Stimulated activated memory B cell treated with anti-CD40 and anti-IgM and Interleukin-4, amounts not matched to agents 10 μg/mL and 1 μg/mL and 100 μg/mL, for 72 hours (primary cell): ENCODE results near the gene TNIP1.

ENCODE experiments used
- ATAC-seq: fragments of 150-1000 bp; cut with Tn5 transposase; 2 replicates; pipeline ENCODE4 v1.10.0; 2021
- H3K27ac Mint-ChIP-seq: one replicate; pipeline ENCODE4 v1.8.0; 2022; ENCODE audit warnings: mild to moderate bottlenecking, mixed read lengths
- H3K27me3 Mint-ChIP-seq: one replicate; pipeline ENCODE4 v1.8.0; 2022; ENCODE audit warnings: mixed read lengths
- H3K36me3 Mint-ChIP-seq: one replicate; pipeline ENCODE4 v1.8.0; 2022; ENCODE audit warnings: mixed read lengths
- H3K4me1 Mint-ChIP-seq: one replicate; pipeline ENCODE4 v1.8.0; 2022; ENCODE audit warnings: mixed read lengths
- H3K4me3 Mint-ChIP-seq: one replicate; pipeline ENCODE4 v1.8.0; 2022; ENCODE audit warnings: mild to moderate bottlenecking, moderate library complexity, mixed read lengths
- H3K9me3 Mint-ChIP-seq: one replicate; pipeline ENCODE4 v1.8.0; 2022; ENCODE audit warnings: mixed read lengths

The TNIP1 gene, protein sequence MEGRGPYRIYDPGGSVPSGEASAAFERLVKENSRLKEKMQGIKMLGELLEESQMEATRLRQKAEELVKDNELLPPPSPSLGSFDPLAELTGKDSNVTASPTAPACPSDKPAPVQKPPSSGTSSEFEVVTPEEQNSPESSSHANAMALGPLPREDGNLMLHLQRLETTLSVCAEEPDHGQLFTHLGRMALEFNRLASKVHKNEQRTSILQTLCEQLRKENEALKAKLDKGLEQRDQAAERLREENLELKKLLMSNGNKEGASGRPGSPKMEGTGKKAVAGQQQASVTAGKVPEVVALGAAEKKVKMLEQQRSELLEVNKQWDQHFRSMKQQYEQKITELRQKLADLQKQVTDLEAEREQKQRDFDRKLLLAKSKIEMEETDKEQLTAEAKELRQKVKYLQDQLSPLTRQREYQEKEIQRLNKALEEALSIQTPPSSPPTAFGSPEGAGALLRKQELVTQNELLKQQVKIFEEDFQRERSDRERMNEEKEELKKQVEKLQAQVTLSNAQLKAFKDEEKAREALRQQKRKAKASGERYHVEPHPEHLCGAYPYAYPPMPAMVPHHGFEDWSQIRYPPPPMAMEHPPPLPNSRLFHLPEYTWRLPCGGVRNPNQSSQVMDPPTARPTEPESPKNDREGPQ

DNA sequence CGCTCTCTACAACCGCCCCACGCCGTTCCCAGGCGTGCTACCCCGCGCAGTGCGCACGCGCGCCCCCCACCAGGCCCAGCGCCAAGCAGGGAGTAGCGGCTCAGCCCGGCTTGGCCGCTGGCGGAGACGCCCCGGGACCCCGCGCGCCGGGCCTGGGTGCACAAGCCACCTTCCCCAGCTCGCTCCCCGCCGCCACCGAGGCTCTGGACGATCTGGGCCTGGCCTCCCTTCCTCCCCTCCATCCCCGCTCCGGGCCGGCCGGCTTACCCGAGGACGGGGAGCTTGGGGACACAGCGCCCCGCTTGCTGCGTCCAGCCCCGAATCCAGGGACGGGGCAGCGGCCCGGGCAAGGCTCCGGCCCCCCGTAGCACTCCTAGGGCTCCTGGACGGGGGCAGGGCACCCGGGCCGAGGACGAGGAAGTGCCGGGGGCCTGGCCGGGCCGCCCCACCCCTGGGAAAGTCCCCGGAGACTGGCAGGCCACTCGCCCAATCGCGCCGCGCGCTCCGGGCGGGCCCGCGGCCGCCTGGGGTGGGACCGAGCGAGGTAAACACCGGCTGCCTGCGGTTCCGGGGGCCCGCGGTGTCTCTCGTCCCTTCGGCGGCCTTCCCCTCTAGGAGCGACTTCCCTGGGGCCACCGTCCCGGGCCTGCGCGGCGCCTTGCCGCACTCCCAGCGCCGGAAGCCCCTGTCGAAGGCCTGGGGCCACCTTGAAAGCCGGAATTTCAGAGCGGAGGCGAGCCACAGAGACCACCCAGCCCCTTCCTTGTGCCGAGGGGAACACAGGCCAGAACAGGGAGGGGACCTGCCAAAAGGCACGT, at the start of gene TNIP1:
TSS of gene TNIP1 (minus strand) at position 422 of the 818 bp plus-strand sequence. CDS start 15,939 bp downstream, outside the sequence.
- ATAC-seq: peak; percentile 94
- Mint-ChIP-seq H3K9me3 (no peaks in the 10 kb centered on the region), H3K27me3 (no peaks in the 10 kb centered on the region), H3K36me3 (peaks cover 75% of the 10 kb centered on the region), H3K27ac (peak within 1 kb of the TSS; percentile 88), H3K4me3 (peak within 1 kb of the TSS; percentile 85), H3K4me1 (peaks cover 83% of the 10 kb centered on the region)

DNA sequence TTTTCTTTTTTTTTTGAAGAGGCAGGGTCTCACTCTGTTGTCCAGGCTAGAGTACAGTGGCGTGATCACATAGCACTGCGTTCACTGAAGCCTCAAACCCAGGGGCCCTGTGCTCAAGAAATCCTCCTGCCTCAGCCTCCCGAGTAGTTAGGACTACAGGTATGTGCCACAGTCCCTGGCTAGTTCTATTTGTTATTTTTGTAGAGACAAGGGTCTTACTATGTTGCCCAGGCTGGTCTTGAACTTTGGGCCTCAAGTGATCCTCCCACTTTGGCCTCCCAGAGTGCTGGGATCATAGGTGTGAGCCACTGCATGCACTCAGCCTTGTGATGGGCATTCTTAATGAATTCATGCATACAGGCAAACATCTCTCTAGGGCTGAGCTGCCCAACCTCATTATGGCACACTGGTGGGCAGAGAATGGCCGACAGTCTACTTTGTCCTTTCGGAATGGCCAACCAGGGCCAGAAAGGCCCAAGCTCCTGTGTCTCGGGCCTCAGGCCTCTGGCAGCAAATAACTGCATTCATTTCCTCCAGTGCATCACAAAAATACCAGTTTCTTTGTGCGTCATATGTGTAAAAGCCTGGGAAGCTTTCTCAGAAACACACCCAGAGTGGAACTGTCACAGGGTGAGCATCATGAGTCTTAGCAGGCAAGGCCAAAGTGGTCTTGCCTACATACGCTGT, 49.5 kb upstream of the TNIP1 start:
- H3K27ac Mint-ChIP-seq: peak overlapping the region; percentile 80

DNA sequence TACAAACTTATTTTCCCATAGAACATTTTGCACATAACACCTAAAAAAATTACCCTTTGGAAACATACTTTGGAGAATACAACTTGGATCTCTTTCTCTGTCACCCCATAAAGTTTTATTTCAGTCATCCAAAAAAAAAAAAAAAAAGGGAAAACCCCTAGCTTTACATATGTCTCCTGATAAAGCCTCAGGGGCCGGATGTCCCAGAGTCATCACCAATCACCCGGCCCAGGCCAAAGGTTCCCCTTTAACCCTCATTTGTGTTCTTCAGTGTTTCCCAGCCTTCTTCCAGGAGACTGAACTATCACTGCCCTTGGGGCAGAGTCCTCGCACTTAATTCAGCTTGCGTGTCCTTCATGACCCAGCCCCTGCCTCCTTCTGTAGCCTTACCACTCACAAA, 48.0 kb upstream of the TNIP1 start:
- H3K36me3 Mint-ChIP-seq: peaks cover 73% of the 10 kb centered on the region
- peaks cover 95% of the 10 kb centered on the region for H3K4me1 Mint-ChIP-seq
- peak overlapping the region; percentile 80 for H3K27ac Mint-ChIP-seq
- H3K4me3 Mint-ChIP-seq: no peak overlapping the region
- H3K9me3 Mint-ChIP-seq: no peaks in the 10 kb centered on the region
- no peaks in the 10 kb centered on the region for H3K27me3 Mint-ChIP-seq
- no peak for ATAC-seq

More for the DNA sequence above, 49.5 kb upstream of the TNIP1 start:
- ATAC-seq: no peak
- Mint-ChIP-seq H3K4me3 (no peak overlapping the region), H3K36me3 (peaks cover 84% of the 10 kb centered on the region), H3K27me3 (no peaks in the 10 kb centered on the region), H3K9me3 (no peaks in the 10 kb centered on the region), H3K4me1 (peaks cover 96% of the 10 kb centered on the region)

DNA sequence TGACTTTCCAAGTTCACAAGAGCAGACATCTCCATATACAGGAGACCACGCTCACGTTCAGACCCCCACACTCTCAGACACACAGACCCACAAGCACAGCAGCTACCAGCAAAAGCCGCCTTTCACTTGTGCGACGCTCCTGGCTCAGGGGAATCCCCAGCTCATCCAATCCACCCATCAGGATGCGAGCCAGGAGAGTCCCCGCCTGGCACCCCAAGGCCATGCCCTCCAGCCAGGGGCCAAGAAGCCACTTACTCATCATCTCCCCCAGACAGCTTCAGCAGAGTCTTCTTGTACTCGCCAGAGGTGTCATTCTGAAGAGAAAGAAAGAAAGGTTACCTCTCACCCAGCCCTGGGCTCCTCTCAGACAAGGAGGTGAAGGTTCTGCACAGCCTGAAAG, 47.1 kb upstream of the TNIP1 start:
- Mint-ChIP-seq H3K36me3 (peaks cover 74% of the 10 kb centered on the region), H3K27ac (peak overlapping the region; percentile 80), H3K4me1 (peaks cover 92% of the 10 kb centered on the region), H3K9me3 (no peaks in the 10 kb centered on the region), H3K4me3 (no peak overlapping the region), H3K27me3 (no peaks in the 10 kb centered on the region)
- no peak for ATAC-seq

DNA sequence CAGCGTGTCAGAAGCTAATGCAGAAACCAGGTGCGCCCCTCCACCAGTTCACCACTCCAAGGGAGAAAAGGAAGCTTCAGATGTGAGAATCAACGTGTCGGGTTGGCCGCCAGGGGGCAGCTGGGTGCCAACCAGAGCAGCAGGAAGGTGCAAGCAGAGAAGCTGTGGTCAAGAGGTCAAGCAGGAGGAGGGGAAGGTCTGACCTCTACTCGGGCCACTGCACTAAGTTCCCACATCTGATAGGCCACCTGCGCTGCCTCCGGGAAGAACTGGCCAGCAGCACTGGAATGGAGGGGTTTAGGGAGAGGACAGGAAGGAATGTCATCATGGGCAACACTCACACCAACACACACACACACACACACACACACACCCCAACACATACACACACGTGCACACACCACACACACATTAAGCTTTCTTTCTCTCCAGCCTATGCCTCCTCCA, 45.4 kb upstream of the TNIP1 start:
- Mint-ChIP-seq H3K9me3 (no peaks in the 10 kb centered on the region), H3K27ac (peak overlapping the region; percentile 80), H3K36me3 (peaks cover 72% of the 10 kb centered on the region), H3K4me1 (peaks cover 84% of the 10 kb centered on the region), H3K4me3 (peak overlapping the region; percentile 1), H3K27me3 (no peaks in the 10 kb centered on the region)
- ATAC-seq: no peak

DNA sequence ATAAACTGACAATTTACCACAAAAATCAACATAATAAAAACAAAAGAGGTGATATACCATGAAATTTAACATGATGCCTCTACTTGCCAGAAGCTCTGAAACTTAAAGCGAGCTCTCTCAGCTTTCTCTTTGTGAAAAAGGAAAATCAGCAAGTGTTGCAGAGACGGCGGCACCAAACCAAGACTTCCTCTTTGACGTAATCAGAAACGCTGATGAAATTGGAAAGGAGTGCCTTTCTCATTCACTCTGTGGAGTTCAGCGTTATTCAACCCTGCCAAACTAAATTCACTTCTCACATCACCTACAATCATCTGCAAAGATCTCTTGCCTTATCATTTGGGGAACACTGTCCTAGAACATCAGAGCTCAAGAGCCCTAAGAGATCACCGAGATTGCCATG, 44.6 kb upstream of the TNIP1 start:
- Mint-ChIP-seq H3K36me3 (peaks cover 71% of the 10 kb centered on the region), H3K4me1 (peaks cover 80% of the 10 kb centered on the region), H3K9me3 (no peaks in the 10 kb centered on the region), H3K27me3 (no peaks in the 10 kb centered on the region), H3K27ac (peak overlapping the region; percentile 80), H3K4me3 (peak overlapping the region; percentile 16)
- peak; percentile 5 for ATAC-seq

DNA sequence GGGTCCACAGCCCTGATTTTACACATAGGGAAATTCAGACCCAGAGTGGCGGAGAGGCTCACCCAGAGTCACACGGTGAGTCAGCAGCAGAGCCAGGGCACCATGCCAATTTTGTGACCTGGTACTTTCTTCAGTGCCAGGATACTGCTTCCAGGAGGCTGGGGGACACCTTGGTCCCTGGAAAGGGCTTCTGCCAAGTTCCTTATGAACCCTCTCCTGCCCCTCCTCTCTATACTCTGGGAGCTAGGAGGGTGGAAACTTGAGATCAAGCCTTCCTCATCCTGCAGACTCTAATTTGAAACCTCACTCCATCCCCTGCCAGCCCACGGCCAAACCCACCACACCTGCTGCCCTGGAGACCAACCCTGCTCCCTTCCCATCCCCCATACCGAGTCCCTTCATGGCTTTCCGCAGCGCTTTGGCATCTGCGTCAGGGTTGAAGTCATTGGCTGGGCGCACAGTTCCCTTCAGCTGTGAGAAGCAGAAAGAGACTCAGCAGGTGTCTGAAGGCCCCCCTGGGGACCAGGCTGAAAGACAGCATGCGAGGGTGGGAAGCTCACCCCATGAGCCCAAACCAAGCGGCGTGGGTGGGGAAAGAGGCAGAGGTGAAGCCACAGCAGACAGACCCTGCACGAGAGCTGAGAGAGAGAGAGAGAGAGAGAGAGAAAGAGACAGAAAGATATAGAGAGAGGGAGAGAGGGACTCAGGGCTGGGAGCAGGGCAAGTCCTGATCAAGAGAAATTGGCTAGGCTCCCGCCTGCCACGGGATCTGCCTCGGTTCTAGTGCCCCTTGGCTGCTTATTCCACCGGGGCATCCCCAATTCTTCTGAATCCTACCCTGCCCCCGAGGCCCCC, 43.3 kb upstream of the TNIP1 start:
- Mint-ChIP-seq H3K27ac (peak overlapping the region; percentile 80), H3K36me3 (peaks cover 71% of the 10 kb centered on the region), H3K9me3 (no peaks in the 10 kb centered on the region), H3K4me3 (peak overlapping the region; percentile 66), H3K27me3 (no peaks in the 10 kb centered on the region), H3K4me1 (peaks cover 72% of the 10 kb centered on the region)
- ATAC-seq: peak; percentile 96

DNA sequence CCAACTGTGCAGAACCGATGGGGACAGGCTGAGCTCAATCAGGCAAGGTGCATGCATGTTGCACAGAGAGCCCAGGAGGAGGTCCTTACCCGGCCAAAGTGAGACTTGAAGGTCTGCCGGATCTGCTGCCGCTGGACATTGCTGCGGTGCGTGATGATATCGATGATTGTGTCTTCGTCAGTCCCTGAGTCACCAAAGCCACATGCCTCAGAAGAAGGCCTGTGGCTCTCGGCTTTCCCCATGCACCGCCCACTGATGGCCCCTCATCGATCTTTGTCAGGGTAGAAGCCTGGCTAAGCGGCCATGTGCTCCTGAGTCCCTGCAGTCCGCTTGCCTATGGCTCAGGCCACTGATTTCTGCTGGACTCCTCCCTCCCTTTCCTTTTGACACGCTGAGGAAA, 42.0 kb upstream of the TNIP1 start:
- H3K27me3 Mint-ChIP-seq: no peaks in the 10 kb centered on the region
- H3K27ac Mint-ChIP-seq: peak overlapping the region; percentile 80
- ATAC-seq: no peak
- peaks cover 59% of the 10 kb centered on the region for H3K4me1 Mint-ChIP-seq
- no peaks in the 10 kb centered on the region for H3K9me3 Mint-ChIP-seq
- H3K4me3 Mint-ChIP-seq: no peak overlapping the region
- peaks cover 71% of the 10 kb centered on the region for H3K36me3 Mint-ChIP-seq

DNA sequence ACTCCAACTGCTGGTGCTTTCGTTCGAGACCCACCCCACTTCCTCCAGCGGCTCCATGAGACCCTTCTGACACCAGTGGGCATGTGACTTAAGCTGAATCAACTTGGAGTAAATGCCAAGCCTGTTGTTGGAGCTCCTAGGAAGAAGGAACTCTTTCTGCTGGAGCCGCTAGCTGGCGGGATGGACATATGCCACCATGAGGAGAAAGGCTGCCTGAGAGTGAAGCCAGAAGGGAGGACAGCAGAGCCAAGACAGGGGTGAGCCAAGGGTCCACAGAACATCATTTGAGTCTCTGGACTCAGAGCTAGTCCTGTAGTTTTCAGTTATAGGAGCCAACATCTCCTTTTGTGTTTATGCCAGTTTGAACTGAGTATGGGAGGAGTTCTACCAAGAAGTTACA, 40.8 kb upstream of the TNIP1 start:
- Mint-ChIP-seq H3K9me3 (no peaks in the 10 kb centered on the region), H3K36me3 (peaks cover 73% of the 10 kb centered on the region), H3K4me1 (peaks cover 48% of the 10 kb centered on the region), H3K4me3 (no peak overlapping the region), H3K27me3 (no peaks in the 10 kb centered on the region), H3K27ac (peak overlapping the region; percentile 80)
- ATAC-seq: no peak

DNA sequence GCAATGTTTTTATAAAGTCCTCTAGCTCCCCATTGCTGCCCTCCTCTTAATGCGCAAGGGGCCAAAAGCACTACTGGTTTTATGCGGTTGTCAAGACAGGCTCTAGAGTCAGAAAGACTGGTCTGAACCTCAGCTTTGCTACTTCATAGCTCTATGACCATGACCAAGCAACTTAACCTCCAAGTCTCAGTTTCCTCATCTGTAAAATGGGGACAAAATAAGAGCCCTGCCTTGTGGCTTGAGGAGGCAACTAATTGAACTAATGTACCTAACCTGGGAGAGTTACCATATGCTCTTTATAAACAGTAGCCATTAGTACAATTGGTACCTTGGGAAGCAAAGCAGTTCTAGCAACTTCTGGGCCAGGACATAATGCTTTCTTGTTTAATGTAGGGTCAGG, 40.3 kb upstream of the TNIP1 start:
- H3K27me3 Mint-ChIP-seq: no peaks in the 10 kb centered on the region
- H3K27ac Mint-ChIP-seq: peak overlapping the region; percentile 80
- H3K4me3 Mint-ChIP-seq: no peak overlapping the region
- peaks cover 42% of the 10 kb centered on the region for H3K4me1 Mint-ChIP-seq
- peaks cover 75% of the 10 kb centered on the region for H3K36me3 Mint-ChIP-seq
- no peaks in the 10 kb centered on the region for H3K9me3 Mint-ChIP-seq
- ATAC-seq: no peak

DNA sequence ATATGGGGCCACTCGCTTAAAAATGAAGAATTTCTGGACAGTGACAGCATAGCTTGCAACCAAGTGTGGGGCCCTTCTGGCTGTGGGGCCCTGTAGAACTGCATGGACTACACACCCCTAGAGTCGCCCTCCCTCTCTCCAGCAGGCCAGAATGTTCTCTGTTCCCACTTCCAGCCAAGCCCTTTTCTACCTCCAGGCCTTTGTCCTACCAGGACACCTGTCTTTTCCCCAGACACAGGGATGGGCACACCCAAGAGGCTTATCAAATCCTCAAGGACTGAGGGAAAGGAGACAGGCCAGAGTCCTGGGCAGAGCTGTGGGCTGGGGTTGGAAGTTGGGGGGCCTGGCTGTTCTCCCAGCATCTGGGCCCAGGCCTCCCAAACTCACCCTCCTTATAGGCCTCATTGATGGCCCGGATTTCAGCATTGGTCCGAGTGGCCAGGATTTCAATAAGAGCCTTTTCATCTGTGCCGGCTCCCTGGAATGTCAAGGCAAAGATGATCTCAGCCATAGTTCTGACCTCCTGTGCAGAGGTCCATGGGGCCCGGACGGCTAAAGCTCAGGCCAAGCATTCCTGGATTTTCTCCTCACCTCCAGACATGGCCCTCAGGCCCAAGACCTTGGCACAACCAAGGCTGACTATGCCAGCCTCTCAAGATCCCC, 38.2 kb upstream of the TNIP1 start:
- peaks cover 74% of the 10 kb centered on the region for H3K36me3 Mint-ChIP-seq
- no peak overlapping the region for H3K4me3 Mint-ChIP-seq
- peaks cover 29% of the 10 kb centered on the region for H3K4me1 Mint-ChIP-seq
- H3K27me3 Mint-ChIP-seq: no peaks in the 10 kb centered on the region
- ATAC-seq: no peak
- H3K9me3 Mint-ChIP-seq: no peaks in the 10 kb centered on the region
- H3K27ac Mint-ChIP-seq: peak overlapping the region; percentile 80

DNA sequence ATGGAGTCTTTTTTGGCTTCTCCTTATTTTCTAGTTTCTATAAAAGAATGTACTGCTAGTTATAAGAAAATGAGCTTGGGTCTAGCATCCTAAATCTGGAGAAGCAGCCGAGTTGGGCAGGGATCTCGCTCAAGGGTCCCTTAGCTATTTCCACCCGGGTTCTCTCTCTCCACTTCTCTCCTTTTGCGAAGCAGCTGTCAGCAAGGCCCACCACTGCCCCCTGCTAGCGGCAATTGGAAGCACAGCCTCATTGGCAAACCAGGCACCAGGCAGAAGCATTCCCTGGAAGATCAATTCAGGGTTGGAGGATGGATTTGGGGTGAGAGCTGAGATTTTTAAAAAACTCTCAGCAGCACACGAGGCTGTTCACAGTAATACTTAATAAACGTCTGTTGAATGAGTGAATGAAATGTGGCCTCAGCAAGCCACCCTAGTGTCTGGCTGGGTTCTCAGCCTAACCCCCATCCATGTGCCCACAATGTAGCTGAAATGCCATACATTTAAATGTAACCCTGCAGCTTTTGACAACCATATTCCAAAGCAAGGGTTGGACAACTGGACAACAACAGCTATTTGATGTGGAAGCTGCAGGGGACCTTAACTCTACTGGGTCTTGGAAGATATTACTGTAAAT, 34.6 kb upstream of the TNIP1 start:
- Mint-ChIP-seq H3K27me3 (no peaks in the 10 kb centered on the region), H3K27ac (peak overlapping the region; percentile 73), H3K9me3 (no peaks in the 10 kb centered on the region), H3K4me3 (no peak overlapping the region), H3K36me3 (peaks cover 58% of the 10 kb centered on the region), H3K4me1 (peaks cover 26% of the 10 kb centered on the region)
- no peak for ATAC-seq

DNA sequence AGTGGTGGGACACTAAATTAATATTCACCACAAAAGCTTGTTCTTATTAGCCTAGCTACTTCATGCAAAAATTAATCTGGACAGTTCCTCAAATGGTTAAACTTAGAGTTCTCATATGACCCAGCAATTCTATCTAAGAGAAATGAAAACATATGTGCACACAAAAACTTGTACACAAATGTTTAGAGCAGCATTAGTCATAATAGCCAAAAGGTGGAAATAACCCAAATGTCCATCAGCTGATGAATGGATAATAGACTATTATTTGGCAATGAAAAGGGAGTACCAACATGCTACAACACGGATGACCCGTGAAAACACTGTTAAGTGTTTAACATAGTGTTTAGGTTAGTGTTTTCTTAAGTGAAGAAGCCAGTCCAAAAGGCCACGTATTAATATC, 32.8 kb upstream of the TNIP1 start:
- Mint-ChIP-seq H3K4me3 (no peak overlapping the region), H3K4me1 (peaks cover 34% of the 10 kb centered on the region), H3K36me3 (peaks cover 59% of the 10 kb centered on the region), H3K27me3 (no peaks in the 10 kb centered on the region), H3K27ac (no peak overlapping the region), H3K9me3 (no peaks in the 10 kb centered on the region)
- ATAC-seq: no peak
